ENCODE data around the gene C1orf174.

- TF ChIP-seq POLR2AphosphoS5 (IDR thresholded peaks at IDR 0.05; ENCODE audit: low read depth, low read length) (no peak), POLR2A (IDR thresholded peaks at IDR 0.05; ENCODE audit: low read depth, low read length) (no peak), TAF1 (IDR thresholded peaks at IDR 0.05; ENCODE audit: borderline replicate concordance, low read depth, low read length) (no peak)
Observed at GRCh38 chr1:3939242-3940080, 39.4 kb upstream of the C1orf174 start.
